Measurements from ENCODE around the gene NCK2.
"Not testable (repeated sequence)": the region's sequence is repeated elsewhere in the genome, so short reads cannot be mapped to it uniquely, and the experiment has no call there.

Gene NCK2

DNA sequence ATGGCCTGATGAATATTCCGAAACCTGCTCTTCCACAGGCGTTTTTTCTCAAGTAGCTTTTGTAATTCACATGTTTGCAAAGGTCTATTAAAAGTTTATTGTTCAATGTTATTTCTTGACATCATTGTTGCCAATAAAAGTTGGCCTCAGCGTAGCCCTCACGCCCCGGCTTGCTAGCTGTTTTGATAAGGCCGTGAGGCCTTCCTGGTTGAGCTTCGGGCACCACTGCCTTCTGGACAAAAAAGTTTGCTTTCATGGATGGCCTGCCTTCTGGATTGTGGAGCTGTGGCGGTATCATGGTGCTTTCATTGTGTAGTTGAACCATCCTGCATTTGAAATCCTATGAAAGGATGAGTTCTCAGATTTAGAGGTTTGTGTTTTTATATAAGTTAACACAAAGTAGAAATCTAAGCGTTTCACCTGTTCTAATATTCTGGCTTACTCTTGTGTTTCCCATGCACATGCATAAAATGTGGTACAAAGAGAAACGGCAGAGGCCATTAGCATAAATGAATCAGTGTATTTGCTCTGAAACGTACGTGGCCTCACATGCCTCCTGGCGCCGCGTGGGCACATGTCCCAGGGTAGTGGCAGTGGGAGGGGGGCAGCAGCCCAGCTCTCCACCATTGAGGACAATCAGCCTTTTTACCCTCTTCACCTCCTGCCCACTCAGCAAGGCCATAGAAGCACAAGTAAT lies 134.5 kb downstream of the NCK2 start:
- no peak for DNase-seq

DNA sequence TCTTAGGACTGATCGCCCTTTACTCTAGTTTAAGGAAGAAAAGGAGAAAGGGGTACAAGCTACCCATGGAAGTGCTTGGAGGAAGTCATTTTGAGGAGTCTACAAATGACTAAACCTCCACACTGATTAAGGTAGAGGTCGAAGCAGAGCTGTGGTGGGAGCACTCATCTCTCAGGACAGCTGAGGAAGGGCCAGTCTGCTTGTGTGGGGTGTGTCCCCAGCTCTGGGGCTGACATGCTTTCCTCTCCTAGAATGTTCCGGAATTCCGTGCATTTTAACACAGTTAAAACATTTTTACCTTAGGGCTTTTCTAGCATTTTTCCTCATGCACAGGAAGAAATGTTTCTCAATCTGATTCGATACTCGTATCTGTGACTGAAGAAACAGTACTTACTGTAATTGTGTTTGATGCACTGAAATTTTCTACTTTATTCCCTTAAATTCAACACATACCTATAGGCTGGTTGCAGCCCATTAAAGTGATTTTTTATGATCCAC lies 135.1 kb downstream of the NCK2 start:
- DNase-seq: no peak

DNA sequence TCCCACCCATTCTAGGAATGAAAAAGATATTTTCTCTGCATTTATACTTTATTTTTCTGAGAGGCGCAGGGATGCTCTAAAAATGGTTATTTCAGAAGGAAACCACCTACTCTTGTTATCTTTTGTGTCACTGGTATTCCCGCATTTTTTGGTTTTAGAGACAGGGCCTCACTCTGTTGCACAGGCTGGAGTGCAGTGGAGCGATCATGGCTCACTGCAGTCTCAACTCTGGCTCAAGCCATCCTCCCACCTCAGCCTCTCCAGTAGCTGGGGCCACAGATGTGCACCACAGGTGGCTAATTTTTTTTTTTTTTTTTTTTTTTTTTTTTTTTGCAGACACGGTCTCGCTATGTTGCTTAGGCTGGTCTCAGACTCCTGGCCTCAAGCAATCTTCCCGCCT lies 135.9 kb downstream of the NCK2 start:
- no peak for DNase-seq

DNA sequence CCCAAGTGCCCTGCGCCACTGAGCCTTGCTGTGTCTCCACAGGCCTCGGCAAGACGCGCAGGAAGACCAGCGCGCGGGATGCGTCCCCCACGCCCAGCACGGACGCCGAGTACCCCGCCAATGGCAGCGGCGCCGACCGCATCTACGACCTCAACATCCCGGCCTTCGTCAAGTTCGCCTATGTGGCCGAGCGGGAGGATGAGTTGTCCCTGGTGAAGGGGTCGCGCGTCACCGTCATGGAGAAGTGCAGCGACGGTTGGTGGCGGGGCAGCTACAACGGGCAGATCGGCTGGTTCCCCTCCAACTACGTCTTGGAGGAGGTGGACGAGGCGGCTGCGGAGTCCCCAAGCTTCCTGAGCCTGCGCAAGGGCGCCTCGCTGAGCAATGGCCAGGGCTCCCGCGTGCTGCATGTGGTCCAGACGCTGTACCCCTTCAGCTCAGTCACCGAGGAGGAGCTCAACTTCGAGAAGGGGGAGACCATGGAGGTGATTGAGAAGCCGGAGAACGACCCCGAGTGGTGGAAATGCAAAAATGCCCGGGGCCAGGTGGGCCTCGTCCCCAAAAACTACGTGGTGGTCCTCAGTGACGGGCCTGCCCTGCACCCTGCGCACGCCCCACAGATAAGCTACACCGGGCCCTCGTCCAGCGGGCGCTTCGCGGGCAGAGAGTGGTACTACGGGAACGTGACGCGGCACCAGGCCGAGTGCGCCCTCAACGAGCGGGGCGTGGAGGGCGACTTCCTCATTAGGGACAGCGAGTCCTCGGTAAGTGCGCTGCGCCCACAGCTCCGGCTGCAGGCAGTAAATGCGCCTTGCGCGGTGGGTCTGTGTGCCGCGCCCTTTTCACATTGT lies 136.8 kb downstream of the NCK2 start:
- no peak for DNase-seq

DNA sequence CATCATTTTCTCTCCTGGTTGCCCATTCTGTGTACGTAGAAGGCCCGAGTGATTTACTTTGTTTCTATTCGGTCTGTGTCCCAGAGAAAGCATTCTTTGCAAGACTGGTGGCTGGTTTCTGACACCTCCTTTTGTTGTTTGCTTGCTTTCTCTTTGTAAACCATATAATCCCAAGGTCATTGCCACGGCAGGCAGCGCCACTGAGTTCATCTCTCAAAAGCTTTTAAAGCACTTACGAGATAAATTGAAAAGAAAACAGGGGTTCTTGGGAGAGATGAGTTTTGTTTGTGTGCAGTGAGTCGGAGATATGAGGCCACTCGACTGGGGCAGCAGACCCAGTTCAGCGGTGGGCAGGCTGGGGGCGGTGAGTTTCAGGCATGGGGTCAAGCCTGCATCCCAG lies 137.6 kb downstream of the NCK2 start:
- no peak for DNase-seq

DNA sequence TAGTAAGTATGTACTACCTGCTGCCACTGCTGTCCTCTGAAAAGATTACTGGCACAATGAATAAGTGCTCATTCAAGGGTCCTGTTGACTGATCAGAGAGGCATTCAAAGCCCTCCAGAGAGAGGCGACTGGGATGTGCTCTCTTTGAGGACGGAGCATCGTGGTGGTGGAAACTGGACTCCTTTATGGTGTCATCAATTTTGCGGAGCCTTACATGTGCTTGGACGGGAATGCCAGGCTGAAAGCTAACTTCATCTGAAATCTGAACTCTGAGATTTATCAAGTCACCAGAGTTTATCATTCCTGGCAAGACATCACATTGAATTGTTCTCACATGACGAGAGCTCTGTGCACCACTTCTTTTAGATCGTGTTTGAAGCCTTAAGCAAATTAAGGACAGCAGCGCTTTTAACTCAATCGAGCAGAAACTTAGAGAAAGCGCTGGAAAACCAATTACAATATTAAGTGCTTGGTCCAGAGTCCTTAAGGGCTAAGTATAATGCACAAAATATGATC lies 138.3 kb downstream of the NCK2 start:
- no peak for DNase-seq

DNA sequence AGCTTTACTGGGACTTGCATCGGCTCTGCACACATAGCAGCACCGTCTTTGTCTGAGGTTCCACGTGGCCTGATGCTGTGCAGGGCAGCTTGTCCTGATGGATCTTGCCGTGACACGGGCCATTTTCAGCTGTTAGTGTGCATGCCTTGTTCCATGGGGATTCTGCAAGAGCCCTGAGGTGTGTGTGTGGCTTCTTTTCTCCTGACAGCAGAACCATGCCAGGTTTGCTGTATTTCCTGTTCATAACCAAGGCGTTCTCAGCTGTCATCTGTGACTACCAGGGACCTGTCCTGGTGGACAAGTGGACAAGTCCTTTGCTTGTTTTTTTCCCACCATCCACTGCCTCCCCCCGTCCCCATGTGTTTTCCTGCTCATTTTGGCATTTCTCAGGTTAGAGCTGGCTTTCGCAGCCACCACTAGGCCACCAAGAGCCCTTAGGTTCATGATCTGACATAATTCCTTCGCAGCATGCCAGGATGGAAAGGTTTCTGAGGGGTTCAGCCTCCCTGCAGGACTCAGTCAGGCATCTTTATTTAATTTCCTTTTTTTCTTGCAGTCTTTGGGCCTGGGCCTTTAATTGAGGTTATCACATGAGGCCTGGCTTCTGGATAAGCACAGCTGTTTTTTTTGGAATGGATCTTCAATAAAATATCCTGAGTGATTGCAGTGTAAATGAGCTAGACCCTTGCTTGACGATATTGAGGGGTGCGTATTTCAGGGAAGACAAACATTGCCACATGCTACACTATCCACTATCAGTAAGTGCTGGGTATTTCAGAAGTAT lies 139.4 kb downstream of the NCK2 start:
- no peak for DNase-seq

DNA sequence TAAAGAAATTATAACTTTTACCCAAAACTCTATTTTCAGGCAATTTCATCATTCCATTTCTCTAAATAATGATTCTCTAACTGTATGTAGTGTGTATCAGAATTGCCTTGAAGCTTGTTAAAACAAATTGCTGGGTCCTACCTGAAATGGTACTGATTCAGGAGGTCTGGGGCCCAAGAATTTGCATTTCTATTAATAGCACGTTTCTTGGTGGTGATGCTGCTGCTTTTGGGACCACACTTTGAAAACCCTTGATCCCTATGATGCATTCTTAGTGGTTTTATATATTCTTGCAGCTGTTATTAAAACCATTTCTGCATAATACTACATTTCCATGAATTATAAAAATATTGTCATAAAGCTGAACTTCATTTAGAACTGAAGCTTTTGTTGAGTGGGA lies 140.7 kb downstream of the NCK2 start:
- no peak for DNase-seq

DNA sequence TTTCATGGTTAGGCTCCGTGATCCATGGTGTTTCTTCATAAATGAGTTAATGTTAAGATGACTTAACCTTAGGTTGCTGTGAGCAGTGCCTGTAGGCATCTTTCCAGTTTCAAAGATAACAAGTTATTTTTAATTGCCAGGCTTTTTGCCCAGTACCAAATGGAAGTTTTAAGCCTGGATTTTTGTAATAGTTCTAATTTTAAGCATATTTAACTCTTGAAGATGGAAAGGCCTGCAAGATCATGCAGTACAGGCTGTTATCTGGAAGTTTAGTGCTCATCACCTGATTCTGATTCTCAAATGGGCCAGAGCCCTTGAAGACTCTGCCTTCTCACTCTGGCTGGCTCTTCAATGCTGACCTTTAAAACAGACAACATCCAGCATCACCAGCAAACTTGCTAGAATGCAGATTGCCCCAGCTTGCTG lies 141.3 kb downstream of the NCK2 start:
- DNase-seq: no peak

DNA sequence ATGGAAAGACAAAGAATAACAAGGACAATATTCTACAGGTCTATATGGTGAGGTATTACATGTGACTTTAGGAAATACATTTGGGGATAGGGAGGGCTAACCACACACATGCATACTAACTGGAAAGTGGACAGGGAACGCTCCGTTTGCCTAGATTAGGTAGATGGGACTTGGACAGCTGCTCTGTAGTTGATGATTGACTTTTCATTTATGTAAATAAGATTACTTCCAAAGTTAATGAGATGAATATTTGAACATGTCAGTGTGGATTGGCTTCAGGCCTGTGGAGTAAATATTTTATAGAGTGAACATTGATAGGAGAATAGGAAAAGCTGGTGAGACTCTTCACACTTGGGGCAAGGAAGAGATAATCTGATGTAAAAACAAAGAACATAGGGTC lies 142.0 kb downstream of the NCK2 start:
- no peak for DNase-seq

DNA sequence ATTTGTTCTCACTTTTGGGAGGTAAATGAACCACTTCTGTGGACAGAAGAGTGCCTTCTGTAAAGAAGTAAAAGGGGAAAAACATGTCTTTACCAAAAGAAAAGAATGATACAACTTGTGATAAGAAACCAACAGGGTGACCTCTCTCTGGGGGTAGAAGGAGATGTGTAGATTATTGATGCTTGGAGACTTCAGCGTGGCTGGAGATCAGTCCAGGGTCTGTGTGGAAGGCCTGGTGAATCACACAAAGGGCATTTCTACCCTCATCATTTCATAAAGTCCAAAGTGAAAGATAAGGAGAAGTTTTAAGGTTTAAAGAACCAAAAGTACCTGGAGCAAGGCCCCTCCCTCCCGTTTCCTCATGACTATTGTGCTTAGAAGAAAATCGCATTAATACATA lies 142.5 kb downstream of the NCK2 start:
- DNase-seq: no peak

DNA sequence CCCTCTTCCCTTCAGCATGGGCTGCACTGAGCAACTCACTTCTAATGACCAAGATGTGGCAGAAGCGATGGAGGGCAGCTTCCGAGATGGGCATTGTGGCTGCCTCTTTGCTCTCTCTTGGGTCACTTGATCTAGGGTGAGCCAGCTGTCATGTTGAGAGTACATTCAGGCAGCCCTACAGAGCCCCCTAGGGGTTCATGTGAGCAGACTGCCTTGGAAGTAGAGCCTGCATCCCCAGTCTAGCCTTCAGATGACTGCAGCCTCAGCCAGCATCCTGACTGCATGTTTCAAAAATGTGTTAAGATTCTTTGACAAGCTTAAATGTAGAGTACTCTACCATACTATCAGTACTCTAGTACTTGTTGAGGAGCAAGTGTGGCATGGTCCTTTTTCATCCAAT lies 143.9 kb downstream of the NCK2 start:
- no peak for DNase-seq

DNA sequence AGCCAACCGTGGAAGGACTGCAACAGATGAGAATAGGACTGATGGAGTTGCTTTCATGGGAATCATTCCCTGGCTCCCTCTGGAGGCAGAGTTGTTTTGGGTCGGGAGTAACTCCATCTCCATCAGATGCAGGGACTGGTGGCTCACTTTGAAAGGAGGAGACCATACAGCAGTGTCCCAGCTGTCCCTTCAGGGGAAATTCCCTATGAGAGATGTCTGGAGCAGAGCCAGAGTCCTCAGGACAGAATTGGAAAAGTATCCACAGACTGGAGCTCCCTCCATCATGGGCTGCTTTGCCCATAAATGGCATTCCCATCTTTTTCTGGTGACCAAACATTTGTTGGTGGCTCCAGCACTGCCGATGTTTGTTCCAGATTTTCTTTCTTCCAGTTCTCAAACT lies 144.3 kb downstream of the NCK2 start:
- no peak for DNase-seq

DNA sequence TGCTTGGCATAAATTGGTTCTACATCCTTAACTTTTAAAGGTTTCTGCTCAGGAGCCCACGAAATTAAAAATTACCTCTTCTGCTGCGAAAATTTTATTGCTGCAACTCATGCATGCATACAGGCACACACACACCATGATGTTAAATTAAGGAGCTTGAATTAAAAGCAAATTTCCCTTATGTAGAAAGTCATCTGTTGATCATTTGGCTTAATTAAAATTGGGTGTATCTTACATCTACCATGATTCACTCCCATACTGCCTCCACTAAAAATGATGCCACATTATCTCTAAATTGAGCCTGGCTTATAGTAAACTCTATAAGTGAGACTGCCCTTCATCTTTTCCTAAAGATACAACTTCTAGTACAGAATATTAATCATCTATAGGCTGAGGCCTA lies 145.4 kb downstream of the NCK2 start:
- DNase-seq: no peak

DNA sequence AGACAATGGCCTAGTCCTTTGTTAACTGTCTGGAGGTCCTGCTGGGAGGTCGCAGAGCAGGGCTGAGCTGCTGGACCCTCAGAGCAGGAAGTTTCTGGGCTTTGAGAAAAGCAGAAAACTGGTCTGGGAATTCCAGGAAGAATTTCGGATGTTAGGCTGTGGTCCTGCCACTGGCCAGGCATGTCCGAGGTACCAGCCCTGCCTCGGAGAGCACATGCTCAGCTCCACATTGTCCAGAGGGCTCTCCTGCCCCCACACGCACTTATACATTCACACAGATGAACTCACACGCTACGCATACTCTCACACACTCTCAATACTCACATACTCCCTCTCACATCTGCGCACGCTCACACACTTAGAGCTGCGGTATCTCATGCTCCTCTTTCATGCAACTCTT lies 146.1 kb downstream of the NCK2 start:
- no peak for DNase-seq

DNA sequence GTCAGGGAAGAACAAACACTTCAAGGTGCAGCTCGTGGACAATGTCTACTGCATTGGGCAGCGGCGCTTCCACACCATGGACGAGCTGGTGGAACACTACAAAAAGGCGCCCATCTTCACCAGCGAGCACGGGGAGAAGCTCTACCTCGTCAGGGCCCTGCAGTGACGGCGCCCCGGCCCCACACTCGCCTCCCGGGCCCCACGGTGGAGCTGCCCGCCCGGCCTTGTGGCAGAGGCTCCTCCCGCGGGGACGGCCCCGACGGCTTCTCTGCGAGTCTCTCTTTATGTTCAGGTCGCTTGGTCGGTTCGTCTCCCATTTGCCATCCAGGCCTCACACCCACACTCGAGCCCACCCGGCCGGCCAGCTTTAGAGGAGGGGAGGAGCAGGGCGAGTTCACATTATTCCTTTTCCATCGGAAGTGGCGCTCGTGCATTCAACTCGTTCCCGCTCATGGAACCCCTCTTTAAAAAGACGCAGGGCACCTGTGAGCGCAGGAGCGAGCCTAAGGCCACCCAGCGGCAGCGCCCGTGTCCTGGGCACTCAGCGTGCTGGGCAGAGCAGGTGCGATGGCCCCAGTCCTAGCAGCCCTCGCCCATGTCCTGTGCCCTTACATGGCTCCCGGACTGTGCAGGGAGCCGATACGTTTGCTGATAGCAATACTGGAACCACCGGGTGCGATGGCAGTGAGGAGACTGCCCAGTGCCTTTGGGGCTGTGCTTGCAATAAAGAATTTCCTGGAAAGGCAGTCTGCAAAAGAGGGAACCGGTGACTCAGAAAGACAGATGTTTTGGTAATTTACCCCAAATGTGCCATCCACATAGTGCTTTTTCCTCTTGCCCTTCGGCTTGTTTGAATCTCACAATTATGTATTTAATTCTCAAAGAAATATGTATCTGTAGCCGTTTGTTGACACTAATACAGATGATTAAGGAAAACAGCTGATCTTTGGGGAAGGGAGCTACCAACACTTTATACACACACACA lies 148.6 kb downstream of the NCK2 start:
- DNase-seq: no peak

DNA sequence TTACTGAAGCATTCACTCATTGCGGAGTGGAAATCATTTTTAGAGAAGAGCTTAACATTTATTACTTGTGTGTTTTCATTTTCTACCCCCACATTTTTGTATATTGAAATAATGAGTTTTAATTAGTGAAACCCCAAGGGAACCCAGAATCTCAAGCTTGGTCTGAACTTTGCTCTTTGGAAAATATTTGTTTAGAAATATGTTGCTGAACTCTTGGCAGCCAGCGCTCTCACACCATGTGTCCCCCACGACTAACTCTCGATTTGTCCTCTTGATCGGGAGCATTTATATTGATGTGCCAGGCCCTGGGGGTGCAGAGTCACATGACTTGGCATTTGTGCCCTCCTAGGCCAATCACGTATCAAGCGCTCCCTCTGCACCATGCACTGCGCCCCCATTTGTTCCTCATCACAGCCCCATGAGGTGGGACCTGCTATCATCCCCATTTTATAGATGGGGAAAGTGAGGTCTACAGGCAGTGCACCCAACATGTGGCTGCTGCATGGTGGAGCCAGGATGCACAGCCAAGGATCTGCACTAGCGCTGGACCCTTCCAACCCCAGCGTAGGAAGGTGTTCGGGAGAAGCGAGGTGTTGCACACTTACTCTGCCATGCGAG lies 149.7 kb downstream of the NCK2 start:
- no peak for DNase-seq

DNA sequence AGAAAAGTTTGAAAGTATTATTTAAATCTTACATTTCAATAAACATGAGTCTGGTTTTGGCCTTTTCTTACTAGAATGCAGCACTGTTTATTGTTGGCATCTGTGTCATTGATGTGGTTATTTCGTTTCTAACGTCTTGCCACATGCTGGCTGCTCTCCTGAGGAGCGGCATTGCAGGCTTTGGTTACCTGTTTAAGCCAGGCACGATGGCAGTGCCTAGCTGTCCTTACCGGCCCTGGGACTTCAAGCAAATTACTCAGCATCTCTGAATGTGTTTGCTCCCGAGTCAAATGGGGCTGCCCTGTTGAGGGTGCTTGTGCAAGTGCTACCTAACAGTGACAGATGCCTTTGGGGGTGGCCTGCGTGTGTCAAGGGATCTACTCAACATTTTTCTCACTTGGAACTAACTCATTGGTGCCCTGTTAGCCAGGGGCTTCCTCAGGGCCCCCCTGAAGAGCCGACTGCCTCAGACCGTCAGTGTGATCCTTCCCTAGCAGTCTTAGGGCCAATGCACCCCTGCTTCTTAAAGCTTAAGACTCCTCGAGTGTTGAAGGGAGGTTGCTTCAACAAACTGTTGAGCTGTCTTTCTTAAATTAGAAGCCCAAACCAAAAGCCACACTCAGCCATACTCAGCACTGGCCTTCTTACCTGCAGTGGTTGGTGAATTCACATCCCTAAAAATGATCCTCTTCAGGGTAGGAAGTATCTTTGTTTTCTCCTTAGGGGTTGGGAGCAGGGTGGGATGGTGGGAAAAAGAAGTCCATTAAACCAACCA lies 151.5 kb downstream of the NCK2 start:
- no peak for DNase-seq

DNA sequence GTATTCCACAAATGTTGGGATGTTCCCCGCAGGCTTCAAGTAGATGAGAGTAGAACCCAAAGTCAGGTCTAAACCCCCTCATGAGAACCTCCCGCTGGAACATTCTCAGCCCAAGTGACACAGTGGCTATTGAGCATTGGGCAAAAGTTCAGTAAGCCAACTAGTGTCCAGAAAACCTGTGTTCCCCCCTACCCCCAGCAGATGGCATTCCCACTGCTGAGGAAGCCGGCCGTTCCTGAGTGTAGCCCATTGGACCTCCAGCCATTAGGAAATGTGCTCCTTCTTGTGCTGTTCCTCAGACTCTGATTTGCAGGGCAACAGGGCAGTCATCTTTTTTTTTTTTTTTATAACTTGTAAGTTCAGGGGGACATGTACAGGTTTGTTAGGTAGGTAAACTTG lies 152.1 kb downstream of the NCK2 start:
- DNase-seq: no peak

DNA sequence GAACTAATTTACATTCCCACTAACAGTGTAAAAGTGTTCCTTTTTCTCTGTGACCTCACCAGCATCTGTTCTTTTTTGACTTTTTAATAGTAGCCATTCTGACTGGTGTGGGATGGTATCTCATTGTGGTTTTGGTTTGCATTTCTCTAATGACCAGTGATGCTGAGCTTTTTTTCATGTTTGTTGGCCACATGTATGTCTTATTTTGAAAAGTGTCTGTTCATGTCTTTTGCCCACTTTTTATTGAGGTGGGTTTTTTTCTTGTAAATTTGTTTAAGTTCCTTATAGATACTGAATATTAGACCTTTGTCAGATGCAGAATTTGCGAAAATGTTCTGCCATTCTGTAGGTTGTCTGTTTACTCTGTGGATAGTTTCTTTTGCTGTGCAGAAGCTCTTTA lies 153.0 kb downstream of the NCK2 start:
- DNase-seq: not testable (repeated sequence)

All from DMS 273 treated with DMSO at 0.1 percent for 48 hours (cell line).